ENCODE measurements around the gene IL17B.

Gene IL17B

DNA sequence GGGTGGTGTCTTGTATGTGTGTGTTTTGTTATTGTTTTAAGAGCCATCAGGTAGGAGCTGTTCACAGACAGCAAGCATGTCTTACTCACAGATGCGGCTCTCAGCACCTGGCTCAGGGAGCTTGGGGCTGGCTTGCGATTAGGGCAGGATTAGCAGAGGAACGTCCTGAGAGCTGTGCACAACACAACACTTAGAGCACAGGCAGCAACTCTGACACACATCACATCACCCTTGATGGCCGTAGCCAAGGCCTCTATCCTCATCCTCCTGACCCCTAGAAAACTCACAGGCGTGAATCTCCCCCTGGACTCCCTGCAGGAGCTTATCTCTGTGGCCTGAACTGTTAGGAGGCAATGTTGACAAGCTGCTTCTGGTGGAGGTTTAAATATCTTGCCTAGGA lies 7.1 kb upstream of the IL17B start:
- no peak overlapping the region for H3K4me2 ChIP-seq
- no peaks in the 10 kb centered on the region for H3K79me2 ChIP-seq (ENCODE audit: insufficient read depth, low read depth)
- H3K36me3 ChIP-seq (ENCODE audit: insufficient read depth): no peaks in the 10 kb centered on the region
- H3K27ac ChIP-seq: no peak overlapping the region
- no peaks in the 10 kb centered on the region for H4K20me1 ChIP-seq (ENCODE audit: insufficient read depth)
- no peak overlapping the region for H2AFZ ChIP-seq (ENCODE audit: low read depth)
- no peaks in the 10 kb centered on the region for H3K27me3 ChIP-seq (ENCODE audit: insufficient read depth, low read depth)
- H3K4me1 ChIP-seq (ENCODE audit: low read depth, poor library complexity, severe bottlenecking): no peaks in the 10 kb centered on the region
- TF ChIP-seq, protein P1, sequence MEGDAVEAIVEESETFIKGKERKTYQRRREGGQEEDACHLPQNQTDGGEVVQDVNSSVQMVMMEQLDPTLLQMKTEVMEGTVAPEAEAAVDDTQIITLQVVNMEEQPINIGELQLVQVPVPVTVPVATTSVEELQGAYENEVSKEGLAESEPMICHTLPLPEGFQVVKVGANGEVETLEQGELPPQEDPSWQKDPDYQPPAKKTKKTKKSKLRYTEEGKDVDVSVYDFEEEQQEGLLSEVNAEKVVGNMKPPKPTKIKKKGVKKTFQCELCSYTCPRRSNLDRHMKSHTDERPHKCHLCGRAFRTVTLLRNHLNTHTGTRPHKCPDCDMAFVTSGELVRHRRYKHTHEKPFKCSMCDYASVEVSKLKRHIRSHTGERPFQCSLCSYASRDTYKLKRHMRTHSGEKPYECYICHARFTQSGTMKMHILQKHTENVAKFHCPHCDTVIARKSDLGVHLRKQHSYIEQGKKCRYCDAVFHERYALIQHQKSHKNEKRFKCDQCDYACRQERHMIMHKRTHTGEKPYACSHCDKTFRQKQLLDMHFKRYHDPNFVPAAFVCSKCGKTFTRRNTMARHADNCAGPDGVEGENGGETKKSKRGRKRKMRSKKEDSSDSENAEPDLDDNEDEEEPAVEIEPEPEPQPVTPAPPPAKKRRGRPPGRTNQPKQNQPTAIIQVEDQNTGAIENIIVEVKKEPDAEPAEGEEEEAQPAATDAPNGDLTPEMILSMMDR (conservative IDR thresholded peaks at IDR 0.05; ENCODE audit: low read depth, low read length): no peak
- H3K4me3 ChIP-seq (IDR thresholded peaks at IDR 0.05; ENCODE audit: insufficient read depth, low read depth, low read length): no peak overlapping the region
- H3K9ac ChIP-seq: no peak overlapping the region

GRCh38 chr5:149383399-149383798 lies 4.3 kb upstream of the IL17B start:
- no peak overlapping the region for H2AFZ ChIP-seq (ENCODE audit: low read depth)
- H4K20me1 ChIP-seq (ENCODE audit: insufficient read depth): no peaks in the 10 kb centered on the region
- H3K9ac ChIP-seq: no peak overlapping the region
- TF ChIP-seq, protein P1 (conservative IDR thresholded peaks at IDR 0.05; ENCODE audit: low read depth, low read length): no peak
- H3K27me3 ChIP-seq (ENCODE audit: insufficient read depth, low read depth): no peaks in the 10 kb centered on the region
- no peaks in the 10 kb centered on the region for H3K79me2 ChIP-seq (ENCODE audit: insufficient read depth, low read depth)
- H3K4me3 ChIP-seq (IDR thresholded peaks at IDR 0.05; ENCODE audit: insufficient read depth, low read depth, low read length): no peak overlapping the region
- H3K36me3 ChIP-seq (ENCODE audit: insufficient read depth): no peaks in the 10 kb centered on the region
- no peaks in the 10 kb centered on the region for H3K4me1 ChIP-seq (ENCODE audit: low read depth, poor library complexity, severe bottlenecking)
- H3K4me2 ChIP-seq: no peak overlapping the region
- no peak overlapping the region for H3K27ac ChIP-seq

DNA sequence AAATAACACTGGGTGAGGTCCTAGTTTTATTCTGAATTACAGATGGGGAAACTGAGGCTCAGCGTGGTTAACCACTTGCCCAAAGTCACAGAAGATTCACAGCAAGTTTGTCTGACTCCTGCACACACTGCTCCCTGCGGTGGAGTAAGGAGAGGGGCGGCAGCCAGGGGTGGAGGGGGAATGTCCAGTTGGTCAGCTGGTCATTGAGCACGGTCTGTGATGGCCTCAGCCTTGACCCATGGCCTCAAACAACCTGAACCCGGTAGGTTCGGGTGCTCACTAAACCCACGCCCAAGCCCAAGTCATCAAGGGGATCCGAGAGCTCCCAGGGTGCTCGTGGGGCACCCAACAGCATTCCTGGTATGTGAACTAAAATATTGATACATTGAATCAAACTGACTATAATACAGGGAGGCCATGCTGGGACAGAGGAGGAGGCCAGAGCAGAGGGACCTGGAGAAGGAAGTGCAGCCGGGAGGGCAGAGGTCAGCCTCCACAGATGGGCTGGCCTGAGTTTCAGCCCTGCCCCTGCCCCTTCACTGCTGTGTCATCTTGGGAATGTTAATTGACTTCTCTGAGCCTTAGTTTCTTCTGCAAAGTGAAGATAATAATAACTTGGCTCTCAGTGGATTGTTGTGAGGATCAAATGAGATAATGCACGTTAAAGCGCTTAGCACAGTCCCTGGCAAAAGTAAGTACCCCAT lies 3.6 kb upstream of the IL17B start:
- Histone ChIP-seq H4K20me1 (ENCODE audit: insufficient read depth) (no peaks in the 10 kb centered on the region), H3K4me1 (ENCODE audit: low read depth, poor library complexity, severe bottlenecking) (no peaks in the 10 kb centered on the region), H3K27me3 (ENCODE audit: insufficient read depth, low read depth) (no peaks in the 10 kb centered on the region), H2AFZ (ENCODE audit: low read depth) (no peak overlapping the region), H3K36me3 (ENCODE audit: insufficient read depth) (no peaks in the 10 kb centered on the region), H3K4me2 (no peak overlapping the region), H3K79me2 (ENCODE audit: insufficient read depth, low read depth) (no peaks in the 10 kb centered on the region), H3K27ac (no peak overlapping the region), H3K9ac (no peak overlapping the region), H3K4me3 (IDR thresholded peaks at IDR 0.05; ENCODE audit: insufficient read depth, low read depth, low read length) (no peak overlapping the region)
- TF ChIP-seq, protein P1 (conservative IDR thresholded peaks at IDR 0.05; ENCODE audit: low read depth, low read length): no peak

- Histone ChIP-seq H3K79me2 (ENCODE audit: insufficient read depth, low read depth) (no peaks in the 10 kb centered on the region), H4K20me1 (ENCODE audit: insufficient read depth) (no peaks in the 10 kb centered on the region), H2AFZ (ENCODE audit: low read depth) (peak overlapping the region; percentile 47; the same call in 1 of the 2 replicates), H3K4me1 (ENCODE audit: low read depth, poor library complexity, severe bottlenecking) (no peaks in the 10 kb centered on the region), H3K27me3 (ENCODE audit: insufficient read depth, low read depth) (no peaks in the 10 kb centered on the region), H3K36me3 (ENCODE audit: insufficient read depth) (no peaks in the 10 kb centered on the region), H3K4me2 (no peak overlapping the region), H3K9ac (no peak overlapping the region), H3K4me3 (IDR thresholded peaks at IDR 0.05; ENCODE audit: insufficient read depth, low read depth, low read length) (no peak overlapping the region), H3K27ac (no peak overlapping the region)
- TF ChIP-seq, protein P1 (conservative IDR thresholded peaks at IDR 0.05; ENCODE audit: low read depth, low read length): peak; percentile 72; the same call in 1 of the 2 replicates
These were observed 2.9 kb upstream of the IL17B start for GRCh38 chr5:149381986-149382338.
